SU-DHL-6 (cell line): ENCODE measurements around the gene ADCY7.

ENCODE experiments used
- EZH2phosphoT487 ChIP-seq: fragments of 200-600 bp; sonication (generic), shearing (Covaris generic); conservative IDR thresholded peaks from 2 replicates; pipeline ENCODE4 v1.6.1; 2018; ENCODE audit warnings: mild to moderate bottlenecking, antibody characterized with exemption, low read length, moderate library complexity, mixed read lengths
- TF ChIP-seq, protein P1 (sequence below): fragments of 200-600 bp; sonication (generic); IDR thresholded peaks from one replicate; pipeline ENCODE4 v1.5.1; 2017; ENCODE audit warnings: antibody characterized with exemption, mild to moderate bottlenecking, low read length, moderate library complexity; ENCODE audit not compliant: insufficient read depth, poor library complexity, severe bottlenecking

DNA sequence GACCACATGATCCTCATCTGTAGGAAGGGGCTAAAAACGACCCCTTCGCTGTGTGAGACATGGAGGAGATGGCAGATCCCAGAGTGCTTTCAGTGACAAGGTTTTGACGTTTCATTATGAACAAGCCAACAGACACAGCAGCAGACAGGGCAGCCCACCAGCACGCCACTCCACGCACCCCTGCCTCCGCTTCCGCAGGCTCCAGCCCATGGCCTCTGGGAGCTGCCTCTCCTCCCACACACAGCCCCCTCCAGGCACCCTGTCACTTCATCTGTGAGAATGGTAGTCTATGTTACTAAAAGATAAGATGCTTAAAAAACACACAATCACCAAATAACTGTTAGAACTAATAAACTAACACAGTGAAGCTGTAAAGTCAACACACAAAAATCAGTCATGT lies 12.3 kb upstream of the ADCY7 start:
- TF ChIP-seq, protein P1, sequence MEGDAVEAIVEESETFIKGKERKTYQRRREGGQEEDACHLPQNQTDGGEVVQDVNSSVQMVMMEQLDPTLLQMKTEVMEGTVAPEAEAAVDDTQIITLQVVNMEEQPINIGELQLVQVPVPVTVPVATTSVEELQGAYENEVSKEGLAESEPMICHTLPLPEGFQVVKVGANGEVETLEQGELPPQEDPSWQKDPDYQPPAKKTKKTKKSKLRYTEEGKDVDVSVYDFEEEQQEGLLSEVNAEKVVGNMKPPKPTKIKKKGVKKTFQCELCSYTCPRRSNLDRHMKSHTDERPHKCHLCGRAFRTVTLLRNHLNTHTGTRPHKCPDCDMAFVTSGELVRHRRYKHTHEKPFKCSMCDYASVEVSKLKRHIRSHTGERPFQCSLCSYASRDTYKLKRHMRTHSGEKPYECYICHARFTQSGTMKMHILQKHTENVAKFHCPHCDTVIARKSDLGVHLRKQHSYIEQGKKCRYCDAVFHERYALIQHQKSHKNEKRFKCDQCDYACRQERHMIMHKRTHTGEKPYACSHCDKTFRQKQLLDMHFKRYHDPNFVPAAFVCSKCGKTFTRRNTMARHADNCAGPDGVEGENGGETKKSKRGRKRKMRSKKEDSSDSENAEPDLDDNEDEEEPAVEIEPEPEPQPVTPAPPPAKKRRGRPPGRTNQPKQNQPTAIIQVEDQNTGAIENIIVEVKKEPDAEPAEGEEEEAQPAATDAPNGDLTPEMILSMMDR, result no peak
- TF ChIP-seq EZH2phosphoT487, result no peak
